ENCODE results near the gene PPTC7. TPM values are rescaled to one million over a fixed set of nuclear protein-coding genes. Genes with fewer than 3 reads are reported as not detected.

Gene PPTC7
- total and polyA plus RNA-seq, 8 donors, result 13.3 to 24.2 (median 15.1) TPM

- Histone ChIP-seq H3K4me3 (no peak overlapping the region), H3K27ac (peak overlapping the region; percentile 75 to 82), H3K27me3 (no peaks in the 10 kb centered on the region), H3K4me1 (peaks cover 16 to 55% of the 10 kb centered on the region in 2 donors), H3K9me3 (no peaks in the 10 kb centered on the region), H3K36me3 (no peaks in the 10 kb centered on the region)
- DNase-seq, result peak in 1 of 4 donors; percentile 47
- no peak for TF ChIP-seq CTCF (IDR thresholded peaks at IDR 0.05)
- intact Hi-C loops (cut with DNase I), result no loop called here
- peak; percentile 35 for ATAC-seq
These were observed 2.2 kb upstream of the PPTC7 start for GRCh38 chr12:110585231-110585799.

GRCh38 chr12:110582276-110583136 is 612 bp downstream of the PPTC7 start:
- Histone ChIP-seq H3K4me3 (peak overlapping the region; percentile 85 to 90), H3K27me3 (no peaks in the 10 kb centered on the region), H3K9me3 (no peaks in the 10 kb centered on the region), H3K36me3 (no peaks in the 10 kb centered on the region), H3K4me1 (peaks cover 29 to 76% of the 10 kb centered on the region in 2 donors), H3K27ac (peak overlapping the region; percentile 82 to 89)
- TF ChIP-seq CTCF (IDR thresholded peaks at IDR 0.05), result no peak
- peak in 3 of 4 donors; percentile 61 to 95 (median 83) for DNase-seq
- ATAC-seq, result peak; percentile 40
- intact Hi-C loops (cut with DNase I), result no loop called here

GRCh38 chr12:110581931-110582275 is 1.2 kb downstream of the PPTC7 start:
- intact Hi-C loops (cut with DNase I), result no loop called here
- Histone ChIP-seq H3K4me3 (peak overlapping the region; percentile 85 to 90), H3K27ac (peak overlapping the region; percentile 82 to 89), H3K27me3 (no peaks in the 10 kb centered on the region), H3K36me3 (no peaks in the 10 kb centered on the region), H3K4me1 (peaks cover 33 to 82% of the 10 kb centered on the region in 2 donors), H3K9me3 (no peaks in the 10 kb centered on the region)
- no peak for TF ChIP-seq CTCF (IDR thresholded peaks at IDR 0.05)
- peak; percentile 8 for ATAC-seq
- DNase-seq, result no peak

GRCh38 chr12:110579535-110580253 is 3.4 kb downstream of the PPTC7 start:
- no peak for TF ChIP-seq CTCF (IDR thresholded peaks at IDR 0.05)
- DNase-seq (no peak), ATAC-seq (no peak)
- Histone ChIP-seq H3K27me3 (no peaks in the 10 kb centered on the region), H3K36me3 (no peaks in the 10 kb centered on the region), H3K27ac (no peak overlapping the region), H3K9me3 (no peaks in the 10 kb centered on the region), H3K4me1 (peaks cover 28 to 86% of the 10 kb centered on the region in 2 donors), H3K4me3 (no peak overlapping the region)
- intact Hi-C loops (cut with DNase I), result no loop called here
